ENCODE measurements around the gene ESPN.

DNA sequence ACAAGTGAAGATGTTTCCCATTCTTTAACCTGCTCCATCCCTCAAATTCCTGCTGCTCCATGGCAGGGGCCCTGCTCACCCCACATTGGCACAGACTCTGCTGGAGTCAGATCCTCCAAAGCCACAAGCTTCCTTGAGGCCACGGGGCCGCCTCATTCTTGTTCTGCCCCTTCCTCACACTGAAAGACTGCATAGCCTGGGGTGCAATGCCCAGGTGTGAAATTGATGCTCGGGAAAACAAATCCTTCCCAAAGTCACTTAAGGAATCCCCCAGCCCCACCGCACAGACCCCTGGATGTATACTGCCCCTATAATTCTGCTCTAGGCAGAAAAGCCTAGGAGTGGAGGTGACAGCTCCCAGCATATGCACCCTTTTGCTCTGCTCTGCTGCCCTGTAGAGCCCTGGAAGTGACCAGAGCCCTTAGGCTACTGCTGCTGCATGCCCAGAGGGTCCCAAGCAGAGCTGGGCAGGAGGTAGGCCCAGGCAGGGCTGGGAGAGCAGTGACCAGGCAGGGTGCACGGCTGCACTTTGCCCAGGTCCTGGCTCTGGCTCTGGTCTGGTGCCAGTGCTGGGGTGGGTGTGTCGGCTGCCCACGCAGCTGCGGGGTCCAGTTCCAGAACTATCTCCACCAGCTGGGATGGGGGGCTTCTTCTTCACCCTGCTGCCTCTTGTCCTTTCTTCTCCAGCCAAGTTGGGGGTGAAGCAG, 6.5 kb upstream of the ESPN start:
- TF ChIP-seq, protein P1, sequence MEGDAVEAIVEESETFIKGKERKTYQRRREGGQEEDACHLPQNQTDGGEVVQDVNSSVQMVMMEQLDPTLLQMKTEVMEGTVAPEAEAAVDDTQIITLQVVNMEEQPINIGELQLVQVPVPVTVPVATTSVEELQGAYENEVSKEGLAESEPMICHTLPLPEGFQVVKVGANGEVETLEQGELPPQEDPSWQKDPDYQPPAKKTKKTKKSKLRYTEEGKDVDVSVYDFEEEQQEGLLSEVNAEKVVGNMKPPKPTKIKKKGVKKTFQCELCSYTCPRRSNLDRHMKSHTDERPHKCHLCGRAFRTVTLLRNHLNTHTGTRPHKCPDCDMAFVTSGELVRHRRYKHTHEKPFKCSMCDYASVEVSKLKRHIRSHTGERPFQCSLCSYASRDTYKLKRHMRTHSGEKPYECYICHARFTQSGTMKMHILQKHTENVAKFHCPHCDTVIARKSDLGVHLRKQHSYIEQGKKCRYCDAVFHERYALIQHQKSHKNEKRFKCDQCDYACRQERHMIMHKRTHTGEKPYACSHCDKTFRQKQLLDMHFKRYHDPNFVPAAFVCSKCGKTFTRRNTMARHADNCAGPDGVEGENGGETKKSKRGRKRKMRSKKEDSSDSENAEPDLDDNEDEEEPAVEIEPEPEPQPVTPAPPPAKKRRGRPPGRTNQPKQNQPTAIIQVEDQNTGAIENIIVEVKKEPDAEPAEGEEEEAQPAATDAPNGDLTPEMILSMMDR (IDR thresholded peaks at IDR 0.05), result no peak
- TF ChIP-seq POLR2A (IDR thresholded peaks at IDR 0.05) (no peak), POLR2AphosphoS5 (IDR thresholded peaks at IDR 0.05) (no peak)

All from gastroesophageal sphincter (tissue), 3 donors.